HG03175 (cell line): Measurements from ENCODE around the gene DDX5.
A peak's percentile ranks its signal among the peaks of the same experiment; 100 is the strongest.

Experiments
- ATAC-seq: cut with Tn5 transposase; IDR thresholded peaks from one replicate; pipeline ENCODE4 v1.9.1; 2021; ENCODE audit warnings: mild to moderate bottlenecking, moderate library complexity; ENCODE audit not compliant: unreplicated experiment

The DDX5 gene

GRCh38 chr17:64448665-64449512 is 57.2 kb downstream of the DDX5 start, which contains the start of gene MILR1:
MILR1 (plus strand) TSS chr17:64449115; CDS start chr17:64449169, 54 bp downstream.
- peak; percentile 47 for ATAC-seq
